Raji (cell line): Measurements from ENCODE around the gene PSMB1.

Experiments used
- POLR2A ChIP-seq: IDR thresholded peaks from 2 replicates; pipeline ENCODE4 v1.6.1; 2011; ENCODE audit warnings: low read depth, low read length, control low read depth; ENCODE audit not compliant: insufficient read depth

PSMB1 gene

DNA sequence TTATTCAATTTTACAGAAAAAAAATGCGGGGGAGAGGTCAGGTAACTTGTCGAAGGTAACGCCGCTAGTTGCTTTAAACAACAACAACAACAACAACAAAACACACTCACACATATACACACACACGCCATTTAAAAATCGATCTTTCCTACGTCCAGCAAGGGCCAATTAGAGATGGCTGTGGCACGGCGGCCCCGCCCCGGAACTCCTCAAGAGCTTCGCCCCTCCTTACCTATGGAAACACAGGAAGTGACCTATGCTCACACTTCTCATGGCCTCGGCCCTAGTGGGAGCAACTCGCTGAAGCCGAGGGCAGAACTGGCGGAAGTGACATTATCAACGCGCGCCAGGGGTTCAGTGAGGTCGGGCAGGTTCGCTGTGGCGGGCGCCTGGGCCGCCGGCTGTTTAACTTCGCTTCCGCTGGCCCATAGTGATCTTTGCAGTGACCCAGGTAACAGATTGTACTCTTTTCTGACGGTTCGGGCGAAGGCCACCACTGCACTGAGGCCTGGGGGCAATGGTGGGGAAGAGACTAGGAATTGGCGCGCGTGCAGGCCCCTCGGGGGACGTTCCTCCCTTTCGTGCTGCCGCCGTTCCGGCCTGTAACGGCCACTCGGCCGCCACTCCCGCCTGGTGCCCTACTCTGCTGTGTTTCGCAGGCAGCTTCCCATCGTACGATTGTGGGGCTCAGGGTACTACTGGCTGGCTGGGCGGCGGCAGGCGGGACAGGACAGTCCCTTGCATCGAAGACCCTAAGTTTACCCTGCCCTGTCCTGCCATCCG is 1.1 kb upstream of the PSMB1 start, which contains the start of gene TBP:
TBP (plus strand) TSS at position 357 of the 783 bp plus-strand sequence. CDS start 2,661 bp downstream, outside the sequence.
- peak; percentile 78 for TF ChIP-seq POLR2A

DNA sequence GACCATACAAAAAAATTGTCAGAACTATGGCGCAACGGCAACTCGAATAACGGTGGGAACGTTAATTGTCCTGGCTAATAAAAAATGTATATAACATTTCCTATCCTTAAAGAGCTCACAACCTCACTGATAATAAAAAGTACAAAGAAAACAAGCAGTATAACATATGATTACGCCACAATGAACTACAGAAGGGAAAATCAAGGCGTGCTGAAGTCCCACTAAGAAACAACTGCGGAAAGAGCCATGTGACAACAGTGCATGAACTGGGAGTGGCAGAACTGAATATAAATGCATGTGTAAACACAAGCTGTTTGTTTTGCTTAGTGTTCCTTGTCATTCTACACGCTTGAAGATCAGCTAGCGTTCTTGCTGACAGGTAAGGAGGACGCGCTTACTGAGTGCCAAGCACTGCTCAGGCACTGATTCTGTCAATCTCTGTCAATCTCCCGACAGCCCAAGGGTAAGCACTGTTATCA is 466 bp upstream of the PSMB1 start:
- no peak for TF ChIP-seq POLR2A

DNA sequence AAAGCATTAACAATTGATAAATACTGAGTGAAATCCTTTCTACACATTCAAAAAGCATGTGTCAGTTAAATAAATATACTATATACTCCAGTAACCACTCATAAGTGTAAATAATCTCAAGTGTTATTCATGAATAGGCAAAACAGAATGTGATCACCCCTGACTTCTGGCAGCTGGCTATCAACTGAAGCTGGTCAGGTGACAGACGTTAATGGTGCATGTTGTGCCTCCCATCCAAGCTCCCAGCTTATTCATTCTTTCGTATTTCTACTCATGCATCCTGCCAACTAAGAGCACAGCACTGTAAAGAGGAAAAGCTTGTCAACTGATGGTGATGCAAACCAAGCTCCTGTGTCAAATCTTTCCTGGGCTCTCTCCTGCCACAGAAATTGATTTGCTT is 7.7 kb downstream of the PSMB1 start:
- TF ChIP-seq POLR2A: no peak

DNA sequence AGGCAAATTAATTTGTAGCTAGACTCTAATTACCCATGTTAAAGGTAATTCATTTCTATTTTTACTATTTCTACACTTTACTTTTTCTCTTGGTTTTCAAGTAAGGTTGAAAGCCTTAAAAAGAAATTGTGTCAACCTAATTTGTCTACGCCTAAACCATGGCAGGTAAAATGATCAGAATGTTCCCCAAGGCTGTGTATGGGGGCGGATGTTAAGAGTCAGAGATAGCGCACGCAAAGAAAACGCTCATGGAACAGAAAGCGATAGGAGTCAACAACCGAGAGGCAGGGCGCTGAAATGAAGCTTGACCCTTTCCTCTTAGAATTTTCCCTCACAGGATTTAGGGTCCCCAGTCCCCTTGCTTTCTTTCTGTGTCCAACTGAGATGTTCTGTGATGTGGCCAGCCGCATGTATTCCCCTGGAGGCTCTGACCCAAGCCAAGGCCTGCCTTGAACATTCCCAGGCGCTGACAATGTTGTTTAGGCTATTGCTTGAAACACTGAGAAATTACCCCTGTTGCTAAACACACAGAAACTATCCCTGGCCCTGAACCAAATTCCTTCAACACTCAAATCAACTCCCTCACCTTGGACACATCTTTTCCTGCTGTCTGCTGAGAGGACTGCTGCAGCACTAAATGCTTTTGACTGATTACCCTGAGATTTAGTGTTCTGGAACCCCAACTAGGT is 10.9 kb downstream of the PSMB1 start:
- no peak for TF ChIP-seq POLR2A

DNA sequence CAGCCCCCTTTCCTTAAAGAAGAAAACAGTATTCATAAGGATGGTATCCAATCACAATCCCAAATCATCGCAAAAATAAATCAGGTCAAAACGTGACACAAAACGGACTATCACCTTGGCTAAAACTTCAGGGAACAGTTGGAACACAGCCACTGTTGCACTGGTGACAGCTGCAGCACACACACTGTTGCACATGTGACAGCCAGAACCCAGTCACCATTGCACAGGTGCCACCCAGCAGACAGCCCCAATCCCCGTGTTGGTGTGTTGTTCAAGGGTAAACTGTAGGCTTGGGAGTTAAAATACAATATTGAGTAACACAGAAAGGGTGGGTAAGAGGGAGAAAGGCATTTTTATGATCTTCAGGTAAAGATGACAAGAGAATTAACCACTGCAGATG is 15.8 kb downstream of the PSMB1 start:
- TF ChIP-seq POLR2A: no peak

DNA sequence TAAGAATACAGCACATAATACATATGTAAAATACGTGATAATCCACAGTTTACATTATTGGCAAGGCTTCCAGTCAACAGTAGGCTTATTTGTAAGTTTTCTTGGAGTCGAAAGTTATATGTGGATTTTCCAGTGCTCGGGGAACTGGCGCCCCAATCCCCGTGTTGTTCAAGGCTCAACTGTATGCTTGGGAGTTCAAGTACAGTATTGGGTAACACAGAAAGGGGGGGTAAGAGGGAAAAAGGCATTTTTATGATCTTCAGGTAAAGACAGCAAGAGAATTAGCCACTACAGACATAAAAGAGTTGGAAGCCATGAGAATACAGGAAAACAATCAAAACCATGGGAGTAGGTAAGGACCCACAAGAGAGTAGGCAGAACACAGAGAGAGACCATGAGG is 16.4 kb downstream of the PSMB1 start:
- no peak for TF ChIP-seq POLR2A

DNA sequence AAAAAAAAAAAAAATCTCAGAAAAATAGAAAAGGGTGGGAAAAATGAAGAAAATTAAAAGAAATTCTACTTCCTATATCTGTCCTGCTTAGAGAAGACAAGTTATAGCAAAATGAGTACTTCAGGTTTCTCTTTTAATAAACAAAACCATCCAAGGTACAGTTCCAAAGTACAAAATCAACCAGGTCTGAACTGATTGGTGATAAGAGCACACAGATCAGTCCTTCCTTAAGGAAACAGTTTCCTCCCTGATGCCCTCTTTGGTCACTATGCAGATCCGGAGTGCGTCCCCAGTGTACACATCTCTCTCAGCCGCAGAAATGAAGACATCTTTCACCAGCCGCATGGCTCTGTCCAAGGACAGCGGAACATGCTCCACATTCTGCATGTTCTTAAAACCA is 18.1 kb downstream of the PSMB1 start:
- no peak for TF ChIP-seq POLR2A

DNA sequence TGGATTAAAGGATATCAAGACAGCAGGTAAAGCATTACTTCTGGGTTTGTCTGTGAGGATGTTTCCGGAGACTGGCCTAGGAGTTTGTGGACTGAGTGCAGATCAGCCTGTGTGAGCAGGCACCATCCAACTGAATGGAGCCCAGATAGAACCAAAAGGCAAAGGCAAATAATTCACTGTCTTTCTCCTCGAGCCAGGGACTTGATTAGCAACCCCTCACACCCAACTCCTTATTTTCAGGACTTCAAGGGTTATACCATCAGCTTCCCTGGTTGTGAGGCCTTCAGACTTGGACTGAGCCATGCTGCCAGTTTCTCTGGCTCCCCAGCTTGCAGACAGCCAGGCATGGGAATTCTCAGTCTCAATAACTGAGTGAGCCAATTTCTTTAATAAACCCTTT is 19.3 kb downstream of the PSMB1 start:
- no peak for TF ChIP-seq POLR2A

DNA sequence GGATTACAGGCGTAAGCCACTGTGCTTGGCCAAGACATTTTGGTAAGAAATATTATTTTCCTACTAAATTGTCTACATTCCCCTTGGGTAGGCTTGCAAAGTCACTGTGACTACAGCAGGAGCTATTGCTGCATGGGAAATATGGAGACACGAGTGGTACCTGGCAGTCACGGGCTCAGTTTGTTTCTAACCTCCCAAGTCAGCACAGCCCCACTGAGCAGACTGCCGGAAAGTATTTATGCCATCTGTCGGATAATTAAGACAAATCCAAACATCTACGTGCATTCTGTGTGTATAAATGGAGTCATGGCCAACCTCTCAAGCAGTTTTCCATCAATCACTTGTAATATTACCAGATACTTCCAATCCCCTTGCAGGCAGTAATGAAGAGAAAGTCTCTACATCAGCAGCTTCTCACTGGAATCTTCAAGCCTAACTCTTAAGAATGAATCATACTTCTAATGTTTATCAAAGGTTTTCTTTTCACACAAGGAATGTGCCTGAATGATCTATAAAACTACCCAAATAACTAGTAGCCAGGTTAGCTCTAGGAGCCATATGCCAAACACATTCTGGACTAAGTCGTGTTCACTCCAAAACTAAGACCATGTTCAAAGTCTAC is 20.1 kb downstream of the PSMB1 start:
- no peak for TF ChIP-seq POLR2A

DNA sequence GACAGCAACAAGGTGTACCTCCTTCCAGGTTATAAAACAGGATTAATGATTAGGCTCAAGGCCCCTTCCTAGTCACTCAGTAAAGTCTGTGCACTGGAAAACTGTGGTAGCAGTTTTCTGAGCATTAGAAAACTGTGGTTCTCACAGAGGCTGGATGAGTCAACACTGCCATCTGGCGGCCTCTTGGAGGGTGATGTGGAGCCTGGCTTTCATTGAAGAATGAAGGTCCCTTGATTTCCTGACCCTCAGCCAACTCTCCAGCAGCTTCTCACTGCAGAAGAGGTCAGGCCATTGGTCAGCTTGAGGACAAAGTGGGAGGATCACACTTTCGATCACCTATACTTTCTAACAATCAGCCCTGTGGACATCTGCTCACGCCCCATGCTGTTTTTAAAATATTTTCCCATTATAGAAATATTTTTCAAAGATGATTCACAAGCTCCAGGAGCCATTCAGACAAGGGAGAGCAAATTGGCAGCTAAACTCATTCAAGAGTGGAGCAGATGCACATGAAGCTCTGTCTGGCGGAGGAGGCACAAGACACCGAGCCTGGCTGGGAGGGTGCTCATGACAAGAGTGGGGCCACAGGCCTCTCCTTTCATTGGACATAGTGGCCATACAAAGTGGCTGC is 23.2 kb downstream of the PSMB1 start:
- TF ChIP-seq POLR2A: no peak

DNA sequence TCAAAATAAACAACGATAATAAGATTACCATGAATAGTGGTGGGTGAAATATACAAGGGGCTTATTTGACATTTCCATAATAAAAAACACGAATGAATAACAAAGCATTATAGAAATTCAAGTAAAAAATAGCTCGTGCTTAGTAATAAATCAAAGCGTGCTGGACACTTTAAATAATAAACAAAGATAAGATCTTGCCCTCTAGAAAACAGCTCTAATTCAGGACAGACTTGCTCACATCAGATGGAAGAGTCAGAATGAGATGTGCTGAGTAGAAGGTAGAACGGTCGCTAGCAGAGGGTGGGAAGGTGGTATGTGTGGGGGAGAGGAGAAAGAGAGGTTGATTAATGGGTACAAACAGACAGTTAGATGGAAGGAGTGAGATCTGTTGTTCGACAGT is 27.3 kb downstream of the PSMB1 start:
- TF ChIP-seq POLR2A: no peak

DNA sequence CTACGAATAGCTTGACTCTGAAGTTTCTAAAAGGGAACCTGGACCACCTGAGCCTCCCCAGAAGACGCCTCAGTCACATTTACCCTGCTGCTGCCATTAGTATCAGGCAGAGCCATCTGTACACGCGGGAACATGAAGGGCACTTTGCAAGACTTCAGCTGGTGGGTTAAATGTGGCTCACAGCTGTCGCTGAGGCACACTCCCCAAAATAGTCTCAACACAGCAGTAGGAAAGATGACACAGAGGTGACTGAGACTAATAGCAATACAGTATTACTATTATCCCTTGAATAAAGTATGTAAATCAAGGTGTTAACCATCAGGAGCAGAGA is 29.0 kb downstream of the PSMB1 start:
- no peak for TF ChIP-seq POLR2A

DNA sequence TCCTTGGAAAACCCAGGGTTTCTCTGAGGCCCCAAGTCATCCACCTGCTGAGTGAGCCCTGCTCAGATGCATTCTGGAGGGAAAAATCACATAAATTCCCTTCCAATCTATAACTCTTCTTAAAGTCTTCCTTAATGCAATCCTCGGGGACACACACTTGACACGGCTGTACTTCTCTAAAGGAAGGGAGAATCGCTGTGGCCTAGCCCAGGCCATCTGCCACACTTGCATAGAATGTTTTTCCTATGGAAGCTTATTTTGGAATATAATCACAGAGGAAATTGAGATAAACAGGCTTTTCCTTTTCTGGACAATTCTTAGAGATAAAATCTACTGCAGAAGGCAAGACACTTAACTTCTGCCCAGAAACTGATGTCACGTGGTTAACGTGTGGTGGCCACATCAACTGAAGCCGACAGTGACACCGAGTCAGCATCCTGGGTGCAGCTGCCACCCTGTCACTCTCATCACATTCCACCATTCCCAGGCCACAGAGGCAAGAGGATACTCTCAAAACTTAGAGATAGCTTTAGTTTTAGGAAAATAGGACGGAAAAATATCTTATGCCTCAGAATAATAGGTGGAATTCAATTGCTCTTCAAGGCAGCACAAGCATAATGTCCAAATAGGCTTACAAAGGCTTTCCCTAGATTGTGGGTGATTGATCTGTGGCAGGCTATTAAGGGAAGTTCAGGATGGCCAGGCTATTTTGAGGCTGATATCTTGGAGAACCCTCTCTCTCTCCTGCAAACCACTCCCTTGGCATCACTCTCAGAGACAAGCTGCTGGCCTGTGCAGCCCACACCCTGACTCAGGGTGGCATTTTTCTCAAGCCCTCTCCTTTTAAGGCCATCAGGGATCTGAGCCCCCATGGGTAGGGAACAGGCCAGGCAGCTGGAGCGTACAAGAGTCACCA is 29.6 kb downstream of the PSMB1 start:
- no peak for TF ChIP-seq POLR2A

DNA sequence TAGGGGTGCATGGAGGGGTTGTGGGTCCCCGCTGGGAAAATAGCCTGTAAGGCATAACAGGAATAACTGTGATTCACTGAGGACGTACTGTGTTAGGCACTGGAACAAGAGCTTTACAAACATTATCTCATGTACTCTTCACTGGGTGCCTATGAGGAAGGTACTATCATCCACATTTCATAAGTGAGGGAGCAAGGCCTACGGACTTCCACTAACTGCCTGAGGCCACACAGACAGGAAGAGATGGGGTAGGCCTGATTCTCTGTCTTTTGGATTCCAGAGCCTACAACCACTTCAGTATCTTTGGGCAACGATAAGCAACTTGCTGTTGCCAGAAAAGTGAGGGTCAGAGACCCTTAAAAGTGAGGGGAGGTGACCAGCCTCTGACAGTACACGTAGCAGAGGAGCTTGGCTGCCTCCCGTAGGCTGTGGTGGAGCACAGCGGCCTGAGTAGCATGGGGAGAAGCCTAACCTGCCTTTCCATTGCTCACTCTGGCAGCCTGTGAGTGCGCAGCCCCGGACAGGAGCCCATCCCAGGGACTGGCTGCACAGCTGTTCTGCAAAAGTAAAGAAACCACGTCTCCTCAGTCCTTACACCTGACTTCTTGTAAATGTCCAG is 30.4 kb downstream of the PSMB1 start:
- no peak for TF ChIP-seq POLR2A
